CD4-positive, alpha-beta T cell treated with Interleukin-4 for 4 hours (primary cell): ENCODE measurements around the gene LRBA.

Source experiments
- DNase-seq: peaks from one replicate; pipeline ENCODE4 v3.0.0-alpha.2; 2020

LRBA gene

GRCh38 chr4:150250998-150251651 is 764.0 kb downstream of the LRBA start:
- no peak for DNase-seq

- DNase-seq, result no peak
Observed at GRCh38 chr4:150250293-150250997, 764.6 kb downstream of the LRBA start.

- DNase-seq, result no peak
Observed at GRCh38 chr4:150248181-150248580, 766.9 kb downstream of the LRBA start.

GRCh38 chr4:150247184-150247583 is 767.9 kb downstream of the LRBA start:
- no peak for DNase-seq

- DNase-seq, result no peak
Observed at GRCh38 chr4:150244600-150244999, 770.5 kb downstream of the LRBA start.

GRCh38 chr4:150243932-150244331 is 771.2 kb downstream of the LRBA start:
- no peak for DNase-seq

- DNase-seq, result peak; percentile 30
Observed at GRCh38 chr4:150242820-150243458, 772.1 kb downstream of the LRBA start.

- DNase-seq, result no peak
Observed at GRCh38 chr4:150240011-150240410, 775.1 kb downstream of the LRBA start.

GRCh38 chr4:150238591-150238990 is 776.5 kb downstream of the LRBA start:
- no peak for DNase-seq

- no peak for DNase-seq
Observed at GRCh38 chr4:150237110-150237872, 777.8 kb downstream of the LRBA start.

GRCh38 chr4:150236626-150237025 is 778.5 kb downstream of the LRBA start:
- DNase-seq, result no peak

GRCh38 chr4:150235808-150236271 is 779.2 kb downstream of the LRBA start:
- no peak for DNase-seq

GRCh38 chr4:150235317-150235716 is 779.8 kb downstream of the LRBA start:
- DNase-seq, result no peak

GRCh38 chr4:150234246-150234645 is 780.8 kb downstream of the LRBA start:
- no peak for DNase-seq

GRCh38 chr4:150232029-150232428 is 783.1 kb downstream of the LRBA start:
- DNase-seq, result no peak

- DNase-seq, result no peak
Observed at GRCh38 chr4:150231107-150231770, 783.8 kb downstream of the LRBA start.

- no peak for DNase-seq
Observed at GRCh38 chr4:150230561-150230960, 784.5 kb downstream of the LRBA start.

- no peak for DNase-seq
Observed at GRCh38 chr4:150229520-150229919, 785.6 kb downstream of the LRBA start.

- DNase-seq, result no peak
Observed at GRCh38 chr4:150224896-150225591, 790.0 kb downstream of the LRBA start.

- no peak for DNase-seq
Observed at GRCh38 chr4:150219841-150220240, 795.2 kb downstream of the LRBA start.

GRCh38 chr4:150218447-150218846 is 796.6 kb downstream of the LRBA start:
- DNase-seq, result no peak

- no peak for DNase-seq
Observed at GRCh38 chr4:150217808-150218207, 797.3 kb downstream of the LRBA start.
